GM18520 (cell line): ENCODE measurements around the gene B3GNT3.
A peak's percentile ranks its signal among the peaks of the same experiment; 100 is the strongest.

Source experiments
- ATAC-seq: cut with Tn5 transposase; IDR thresholded peaks from one replicate; pipeline ENCODE4 v1.9.1; 2021; ENCODE audit not compliant: unreplicated experiment

The B3GNT3 gene

GRCh38 chr19:17859533-17860330 lies 64.8 kb downstream of the B3GNT3 start, which contains the start of gene RPL18A:
RPL18A (plus strand) TSS chr19:17859910; CDS start chr19:17859957, 47 bp downstream.
- peak; percentile 91 for ATAC-seq

DNA sequence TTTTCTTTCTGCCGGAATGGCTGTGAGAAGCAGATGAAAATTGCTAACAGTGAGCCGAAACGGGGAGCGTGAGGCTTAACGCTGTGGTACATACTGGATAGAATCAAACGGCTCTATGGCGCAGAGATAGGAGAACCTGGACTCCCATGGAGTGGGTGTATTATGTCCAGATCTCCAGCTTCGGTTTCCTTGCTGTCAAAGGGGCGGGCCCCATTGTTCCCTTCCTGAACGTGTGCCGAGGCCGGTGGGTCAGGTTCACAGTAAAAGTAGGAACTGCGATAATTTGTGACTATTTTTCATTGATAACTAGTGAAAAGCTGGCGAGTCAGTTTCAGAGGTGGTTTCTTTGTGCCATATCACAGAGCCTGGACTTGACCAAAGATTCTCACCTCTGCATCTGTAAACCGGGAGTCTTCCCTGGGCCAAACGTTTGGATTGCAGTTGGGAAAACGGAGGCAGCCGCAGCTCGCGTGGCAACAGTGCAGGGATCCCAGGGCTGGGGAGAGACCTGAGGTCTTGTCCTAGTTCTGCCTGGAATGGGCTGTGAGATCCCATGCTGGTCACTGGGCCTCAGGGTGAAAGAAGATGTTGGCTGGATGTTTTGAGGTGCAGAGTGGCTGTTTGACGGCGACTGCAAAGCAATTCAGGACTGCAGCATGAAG lies 65.5 kb downstream of the B3GNT3 start:
- no peak for ATAC-seq

DNA sequence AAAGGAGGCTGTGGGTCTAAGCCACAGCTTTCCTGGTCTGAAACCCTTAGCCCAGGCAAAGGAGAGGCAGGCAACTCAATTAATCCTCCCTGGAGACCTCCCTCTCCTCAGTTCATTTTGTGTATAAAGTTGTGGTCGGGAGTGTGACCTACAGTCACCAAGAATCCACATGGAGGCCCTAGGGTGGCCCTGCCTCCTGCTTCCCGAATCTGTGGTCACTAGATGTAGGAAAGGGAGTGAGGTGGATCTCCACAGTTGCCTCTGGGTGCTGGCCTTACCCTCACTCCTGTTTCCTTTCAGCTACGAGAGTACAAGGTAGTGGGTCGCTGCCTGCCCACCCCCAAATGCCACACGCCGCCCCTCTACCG lies 66.0 kb downstream of the B3GNT3 start:
- no peak for ATAC-seq

DNA sequence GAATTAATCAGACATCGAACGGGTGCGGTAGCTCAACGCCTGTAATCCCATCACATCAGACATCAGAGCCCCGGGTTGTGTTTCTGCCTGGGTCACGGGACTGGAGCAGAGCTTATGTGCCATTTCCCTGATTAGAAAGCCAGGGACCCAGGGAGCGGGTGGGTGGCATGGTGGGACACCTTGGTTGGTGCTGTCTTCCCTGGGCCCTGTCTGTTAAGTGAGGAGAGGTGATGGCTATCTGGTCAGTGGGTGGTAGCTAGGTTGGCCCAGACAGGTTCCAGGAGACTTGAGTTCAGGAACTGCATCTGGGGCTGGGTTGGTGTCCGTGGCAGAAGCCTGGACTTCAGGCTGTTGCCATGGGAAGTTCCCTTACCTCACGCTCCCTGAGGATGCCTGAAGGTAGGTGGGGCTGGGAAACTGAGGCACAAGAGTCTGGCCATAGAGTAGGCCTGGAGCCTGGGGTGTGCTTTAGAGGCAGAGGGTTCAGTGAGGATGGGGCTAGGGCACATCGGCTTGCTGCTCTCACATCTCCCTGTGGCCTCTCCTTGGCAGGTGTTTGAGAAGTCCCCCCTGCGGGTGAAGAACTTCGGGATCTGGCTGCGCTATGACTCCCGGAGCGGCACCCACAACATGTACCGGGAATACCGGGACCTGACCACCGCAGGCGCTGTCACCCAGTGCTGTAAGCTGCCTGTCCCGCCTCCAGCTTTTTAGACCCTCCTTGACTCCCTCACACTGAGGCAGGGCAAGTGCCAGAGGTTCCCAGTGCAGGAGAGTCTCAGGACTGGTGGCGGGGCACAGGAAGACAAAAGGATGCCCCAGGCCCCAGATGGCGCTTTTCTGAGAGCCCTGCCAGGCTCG lies 66.8 kb downstream of the B3GNT3 start:
- no peak for ATAC-seq

DNA sequence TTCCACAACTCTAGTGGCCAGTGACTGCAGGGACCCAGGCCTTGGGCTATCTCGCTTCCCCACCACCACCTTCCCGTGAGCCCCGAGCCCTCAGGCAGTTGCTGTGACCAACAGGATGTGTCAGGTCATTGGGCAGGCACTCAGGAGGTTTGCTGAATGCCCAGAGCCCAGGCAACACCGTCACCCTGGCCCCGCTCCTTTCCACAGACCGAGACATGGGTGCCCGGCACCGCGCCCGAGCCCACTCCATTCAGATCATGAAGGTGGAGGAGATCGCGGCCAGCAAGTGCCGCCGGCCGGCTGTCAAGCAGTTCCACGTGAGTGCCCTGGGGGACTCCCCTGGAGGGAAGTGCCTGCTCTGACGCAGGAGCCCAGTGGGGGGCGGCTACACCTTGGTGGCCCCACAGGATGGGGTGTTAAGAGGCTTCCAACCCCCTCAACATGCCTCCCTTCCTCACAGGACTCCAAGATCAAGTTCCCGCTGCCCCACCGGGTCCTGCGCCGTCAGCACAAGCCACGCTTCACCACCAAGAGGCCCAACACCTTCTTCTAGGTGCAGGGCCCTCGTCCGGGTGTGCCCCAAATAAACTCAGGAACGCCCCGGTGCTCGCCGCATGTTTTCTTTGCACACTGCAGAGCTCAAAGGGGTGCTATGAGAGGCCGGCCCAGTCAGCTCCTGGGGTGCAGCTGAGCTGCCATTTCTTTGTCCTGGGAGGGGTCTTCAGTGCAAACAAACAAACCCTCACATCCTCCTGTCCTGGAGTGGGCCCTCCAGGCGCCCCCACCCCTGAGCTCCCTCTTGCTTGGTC lies 68.0 kb downstream of the B3GNT3 start:
- ATAC-seq, result no peak
